Fibroblast of villous mesenchyme (primary cell): ENCODE results near the gene SUSD6. TPM values are rescaled to one million over a fixed set of nuclear protein-coding genes. Genes with fewer than 3 reads are reported as not detected.
"Not testable (repeated sequence)": the region's sequence is repeated elsewhere in the genome, so short reads cannot be mapped to it uniquely, and the experiment has no call there.

Experiments used
- DNase-seq: peaks from one replicate; pipeline ENCODE4 v3.0.0-alpha.2; 2010; ENCODE audit warnings: low read depth
- H3K4me3 ChIP-seq: 2 replicates; pipeline ENCODE4 v1.5.1; 2011; ENCODE audit warnings: low read depth, mild to moderate bottlenecking, low read length
- CTCF ChIP-seq: IDR thresholded peaks from 2 replicates; pipeline ENCODE4 v1.5.1; 2012; ENCODE audit warnings: low read depth, mild to moderate bottlenecking, low read length; ENCODE audit not compliant: insufficient read depth
- total RNA-seq: library from RNA; depleted of rRNA; stranded (reverse); fragments of >200 nt; gene quantifications from 2 replicates; pipeline ENCODE4 v1.2.3, GENCODE V29; 2012

Gene SUSD6
- total RNA-seq, 1 donor: 12.5 TPM

GRCh38 chr14:69635981-69636639 lies 24.7 kb downstream of the SUSD6 start:
- DNase-seq: no peak
- TF ChIP-seq CTCF: no peak
- H3K4me3 ChIP-seq: no peak overlapping the region

- H3K4me3 ChIP-seq: no peak overlapping the region
- DNase-seq: no peak
- no peak for TF ChIP-seq CTCF
These were observed 25.5 kb downstream of the SUSD6 start for GRCh38 chr14:69636718-69637480.

GRCh38 chr14:69637503-69638031 lies 26.2 kb downstream of the SUSD6 start:
- H3K4me3 ChIP-seq: no peak overlapping the region
- no peak for TF ChIP-seq CTCF
- no peak for DNase-seq

- TF ChIP-seq CTCF: no peak
- no peak for DNase-seq
- H3K4me3 ChIP-seq: no peak overlapping the region
These were observed 29.5 kb downstream of the SUSD6 start for GRCh38 chr14:69640931-69641330.

- DNase-seq, H3K4me3 ChIP-seq: not testable (repeated sequence)
These were observed 30.9 kb downstream of the SUSD6 start for GRCh38 chr14:69642212-69642793.

- H3K4me3 ChIP-seq: no peak overlapping the region
- peak; percentile 48 for DNase-seq
- TF ChIP-seq CTCF: no peak
These were observed 32.2 kb downstream of the SUSD6 start for GRCh38 chr14:69643430-69644200.

- no peak for TF ChIP-seq CTCF
These were observed 33.4 kb downstream of the SUSD6 start for GRCh38 chr14:69644814-69645213.

More at GRCh38 chr14:69644814-69645213, 33.4 kb downstream of the SUSD6 start:
- no peak for DNase-seq
- no peak overlapping the region for H3K4me3 ChIP-seq
